Measurements from ENCODE around the gene C13orf46. TPM values are rescaled to one million over a fixed set of nuclear protein-coding genes. Genes with fewer than 3 reads are reported as not detected.

C13orf46 gene
- total RNA-seq, 8 experiments from 2014 or later: 0.08 to 1.0 (median 0.27) TPM

- H3K4me1 ChIP-seq (replicated peaks in 1 of 2): peaks cover 6 to 8% of the 10 kb centered on the region in 2 donors
- in situ Hi-C loops (cut with MboI; ENCODE audit: low pct_unique_long_range_greater_than_20kb in 2 of 9, low sequenced_read_pairs in 9 of 9, unreplicated experiment in 9 of 9): no loop called here
- peak in 3 of 8 experiments; percentile 75 to 84 (median 81) for ATAC-seq (replicated peaks in 6 of 8)
- H3K4me3 ChIP-seq: no peak overlapping the region
- 3 to 91% (median 69%) methylated on average over 1 to 15 of the region's 36 CpGs; no CpG with 5 or more reads in 4 of the 10 experiments for WGBS, 10 experiments
- H3K27ac ChIP-seq: no peak overlapping the region
These were observed 46.0 kb downstream of the C13orf46 start for GRCh38 chr13:113927661-113928581.

GRCh38 chr13:113926951-113927660 is 46.8 kb downstream of the C13orf46 start:
- H3K4me1 ChIP-seq (replicated peaks in 1 of 2): peaks cover 6% of the 10 kb centered on the region in 2 donors
- in situ Hi-C loops (cut with MboI; ENCODE audit: low pct_unique_long_range_greater_than_20kb in 2 of 9, low sequenced_read_pairs in 9 of 9, unreplicated experiment in 9 of 9): no loop called here
- ATAC-seq (replicated peaks in 6 of 8): peak in 3 of 8 experiments; percentile 10 to 12 (median 11)
- WGBS, 10 experiments: 0 to 94% (median 74%) methylated on average over 1 to 6 of the region's 12 CpGs; no CpG with 5 or more reads in 6 of the 10 experiments
- H3K4me3 ChIP-seq: no peak overlapping the region
- no peak overlapping the region for H3K27ac ChIP-seq

- no peak overlapping the region for H3K27ac ChIP-seq
- no peak overlapping the region for H3K4me3 ChIP-seq
- no peak for ATAC-seq (replicated peaks in 6 of 8)
- no peaks in the 10 kb centered on the region for H3K4me1 ChIP-seq (replicated peaks in 1 of 2)
- WGBS, 10 experiments: 37 to 90% (median 73%) methylated on average over 1 to 12 of the region's 16 CpGs; no CpG with 5 or more reads in 2 of the 10 experiments
- in situ Hi-C loops (cut with MboI; ENCODE audit: low pct_unique_long_range_greater_than_20kb in 2 of 9, low sequenced_read_pairs in 9 of 9, unreplicated experiment in 9 of 9): no loop called here
These were observed 47.5 kb downstream of the C13orf46 start for GRCh38 chr13:113926301-113926761.

- 40 to 100% (median 76%) methylated on average over 1 to 6 of the region's 7 CpGs for WGBS, 10 experiments
- no peaks in the 10 kb centered on the region for H3K4me1 ChIP-seq (replicated peaks in 1 of 2)
- ATAC-seq (replicated peaks in 6 of 8): peak in 5 of 8 experiments; percentile 28 to 62 (median 42)
- H3K4me3 ChIP-seq: no peak overlapping the region
- in situ Hi-C loops (cut with MboI; ENCODE audit: low pct_unique_long_range_greater_than_20kb in 2 of 9, low sequenced_read_pairs in 9 of 9, unreplicated experiment in 9 of 9): no loop called here
- H3K27ac ChIP-seq: no peak overlapping the region
These were observed 49.5 kb downstream of the C13orf46 start for GRCh38 chr13:113924184-113924901.

- in situ Hi-C loops (cut with MboI; ENCODE audit: low pct_unique_long_range_greater_than_20kb in 2 of 9, low sequenced_read_pairs in 9 of 9, unreplicated experiment in 9 of 9): no loop called here
- WGBS, 10 experiments: 0 to 83% (median 54%) methylated on average over 1 to 7 of the region's 8 CpGs; no CpG with 5 or more reads in 2 of the 10 experiments
These were observed 50.4 kb downstream of the C13orf46 start for GRCh38 chr13:113923376-113924063.

GRCh38 chr13:113922412-113923118 is 51.3 kb downstream of the C13orf46 start:
- 43 to 97% (median 79%) methylated on average over 1 to 12 of the region's 15 CpGs for WGBS, 10 experiments
- Histone ChIP-seq H3K27ac (no peak overlapping the region), H3K4me3 (no peak overlapping the region), H3K4me1 (replicated peaks in 1 of 2) (no peaks in the 10 kb centered on the region)
- in situ Hi-C loops (cut with MboI; ENCODE audit: low pct_unique_long_range_greater_than_20kb in 2 of 9, low sequenced_read_pairs in 9 of 9, unreplicated experiment in 9 of 9): no loop called here
- no peak for ATAC-seq (replicated peaks in 6 of 8)

More at GRCh38 chr13:113923376-113924063, 50.4 kb downstream of the C13orf46 start:
- no peaks in the 10 kb centered on the region for H3K4me1 ChIP-seq (replicated peaks in 1 of 2)
- no peak overlapping the region for H3K4me3 ChIP-seq
- no peak overlapping the region for H3K27ac ChIP-seq
- no peak for ATAC-seq (replicated peaks in 6 of 8)

- Histone ChIP-seq H3K27ac (no peak overlapping the region), H3K4me3 (no peak overlapping the region), H3K4me1 (replicated peaks in 1 of 2) (peaks cover 0 to 2% of the 10 kb centered on the region in 2 donors)
- 13 to 100% (median 80%) methylated on average over 1 of the region's 1 CpG; no CpG with 5 or more reads in 3 of the 10 experiments for WGBS, 10 experiments
- in situ Hi-C loops (cut with MboI; ENCODE audit: low pct_unique_long_range_greater_than_20kb in 2 of 9, low sequenced_read_pairs in 9 of 9, unreplicated experiment in 9 of 9): no loop called here
- ATAC-seq (replicated peaks in 6 of 8): no peak
These were observed 52.1 kb downstream of the C13orf46 start for GRCh38 chr13:113921763-113922162.

GRCh38 chr13:113920606-113921286 is 53.1 kb downstream of the C13orf46 start:
- ATAC-seq (replicated peaks in 6 of 8): no peak
- Histone ChIP-seq H3K27ac (no peak overlapping the region), H3K4me1 (replicated peaks in 1 of 2) (peaks cover 0 to 2% of the 10 kb centered on the region in 2 donors), H3K4me3 (no peak overlapping the region)
- in situ Hi-C loops (cut with MboI; ENCODE audit: low pct_unique_long_range_greater_than_20kb in 2 of 9, low sequenced_read_pairs in 9 of 9, unreplicated experiment in 9 of 9): no loop called here
- WGBS, 10 experiments: 58 to 98% (median 89%) methylated on average over 1 to 11 of the region's 13 CpGs; no CpG with 5 or more reads in 1 of the 10 experiments

GRCh38 chr13:113919761-113920559 is 53.9 kb downstream of the C13orf46 start:
- ATAC-seq (replicated peaks in 6 of 8): no peak
- WGBS, 10 experiments: 80 to 100% (median 91%) methylated on average over 1 to 2 of the region's 9 CpGs; no CpG with 5 or more reads in 6 of the 10 experiments
- H3K4me3 ChIP-seq: no peak overlapping the region
- no peak overlapping the region for H3K27ac ChIP-seq
- in situ Hi-C loops (cut with MboI; ENCODE audit: low pct_unique_long_range_greater_than_20kb in 2 of 9, low sequenced_read_pairs in 9 of 9, unreplicated experiment in 9 of 9): no loop called here
- H3K4me1 ChIP-seq (replicated peaks in 1 of 2): peaks cover 0 to 2% of the 10 kb centered on the region in 2 donors

- Histone ChIP-seq H3K4me1 (replicated peaks in 1 of 2) (peaks cover 0 to 2% of the 10 kb centered on the region in 2 donors), H3K4me3 (no peak overlapping the region), H3K27ac (no peak overlapping the region)
- in situ Hi-C loops (cut with MboI; ENCODE audit: low pct_unique_long_range_greater_than_20kb in 2 of 9, low sequenced_read_pairs in 9 of 9, unreplicated experiment in 9 of 9): no loop called here
- no peak for ATAC-seq (replicated peaks in 6 of 8)
- WGBS, 10 experiments: 90 to 100% (median 100%) methylated on average over 2 to 4 of the region's 23 CpGs; no CpG with 5 or more reads in 7 of the 10 experiments
These were observed 54.7 kb downstream of the C13orf46 start for GRCh38 chr13:113918981-113919701.

Data from motor neuron (in vitro differentiated cells).